ENCODE measurements around the gene RP9. TPM values are rescaled to one million over a fixed set of nuclear protein-coding genes. Genes with fewer than 3 reads are reported as not detected.
A peak's percentile ranks its signal among the peaks of the same experiment; 100 is the strongest.

RP9 gene
- total RNA-seq, 1 donor = 6.5 TPM

GRCh38 chr7:33061282-33061937 lies 47.8 kb downstream of the RP9 start:
- TF ChIP-seq CTCF (IDR thresholded peaks at IDR 0.05; ENCODE audit: extremely low read depth, low read depth, low read length) = no peak
- peaks cover 12% of the 10 kb centered on the region for H3K4me1 ChIP-seq (ENCODE audit: insufficient read depth, low read length)
- no peaks in the 10 kb centered on the region for H3K36me3 ChIP-seq (ENCODE audit: insufficient read depth, low read length)
- no peak overlapping the region for H2AFZ ChIP-seq (ENCODE audit: low read length)
- H3K27ac ChIP-seq (ENCODE audit: low read depth, low read length) = peak overlapping the region; percentile 71
- H4K20me1 ChIP-seq (ENCODE audit: insufficient read depth, low read length) = peaks cover 15% of the 10 kb centered on the region
- peaks cover 3% of the 10 kb centered on the region for H3K9me3 ChIP-seq (ENCODE audit: low read depth, low read length)
- H3K27me3 ChIP-seq (ENCODE audit: insufficient read depth, low read length) = no peaks in the 10 kb centered on the region
- H3K4me2 ChIP-seq (ENCODE audit: insufficient read depth, low read length) = peak overlapping the region; percentile 88
- no peak for DNase-seq (ENCODE audit: insufficient read length, low spot score, missing footprints)
- peak overlapping the region; percentile 93 for H3K4me3 ChIP-seq (ENCODE audit: insufficient read depth, low read length)
- H3K79me2 ChIP-seq (ENCODE audit: insufficient read depth, low read length) = peaks cover 58% of the 10 kb centered on the region

- Histone ChIP-seq H3K4me1 (ENCODE audit: insufficient read depth, low read length) (peaks cover 12% of the 10 kb centered on the region), H3K79me2 (ENCODE audit: insufficient read depth, low read length) (peaks cover 74% of the 10 kb centered on the region), H3K9me3 (ENCODE audit: low read depth, low read length) (no peaks in the 10 kb centered on the region), H3K4me2 (ENCODE audit: insufficient read depth, low read length) (no peak overlapping the region), H3K4me3 (ENCODE audit: insufficient read depth, low read length) (no peak overlapping the region), H3K27ac (ENCODE audit: low read depth, low read length) (no peak overlapping the region), H4K20me1 (ENCODE audit: insufficient read depth, low read length) (peaks cover 15% of the 10 kb centered on the region), H2AFZ (ENCODE audit: low read length) (no peak overlapping the region), H3K36me3 (ENCODE audit: insufficient read depth, low read length) (no peaks in the 10 kb centered on the region), H3K27me3 (ENCODE audit: insufficient read depth, low read length) (no peaks in the 10 kb centered on the region)
- TF ChIP-seq CTCF (IDR thresholded peaks at IDR 0.05; ENCODE audit: extremely low read depth, low read depth, low read length) = no peak
- DNase-seq (ENCODE audit: insufficient read length, low spot score, missing footprints) = no peak
Observed at GRCh38 chr7:33059635-33060034, 49.6 kb downstream of the RP9 start.

- Histone ChIP-seq H3K4me1 (ENCODE audit: insufficient read depth, low read length) (peaks cover 2% of the 10 kb centered on the region), H3K27ac (ENCODE audit: low read depth, low read length) (no peak overlapping the region), H3K4me3 (ENCODE audit: insufficient read depth, low read length) (no peak overlapping the region), H4K20me1 (ENCODE audit: insufficient read depth, low read length) (peaks cover 3% of the 10 kb centered on the region), H3K79me2 (ENCODE audit: insufficient read depth, low read length) (peaks cover 93% of the 10 kb centered on the region), H2AFZ (ENCODE audit: low read length) (no peak overlapping the region), H3K27me3 (ENCODE audit: insufficient read depth, low read length) (no peaks in the 10 kb centered on the region), H3K4me2 (ENCODE audit: insufficient read depth, low read length) (no peak overlapping the region), H3K9me3 (ENCODE audit: low read depth, low read length) (no peaks in the 10 kb centered on the region), H3K36me3 (ENCODE audit: insufficient read depth, low read length) (no peaks in the 10 kb centered on the region)
- TF ChIP-seq CTCF (IDR thresholded peaks at IDR 0.05; ENCODE audit: extremely low read depth, low read depth, low read length) = no peak
- DNase-seq (ENCODE audit: insufficient read length, low spot score, missing footprints) = no peak
Observed at GRCh38 chr7:33055158-33055557, 54.0 kb downstream of the RP9 start.

- H3K4me2 ChIP-seq (ENCODE audit: insufficient read depth, low read length) = no peak overlapping the region
- no peak overlapping the region for H2AFZ ChIP-seq (ENCODE audit: low read length)
- no peaks in the 10 kb centered on the region for H3K36me3 ChIP-seq (ENCODE audit: insufficient read depth, low read length)
- H4K20me1 ChIP-seq (ENCODE audit: insufficient read depth, low read length) = peaks cover 7% of the 10 kb centered on the region
- no peaks in the 10 kb centered on the region for H3K9me3 ChIP-seq (ENCODE audit: low read depth, low read length)
- H3K4me1 ChIP-seq (ENCODE audit: insufficient read depth, low read length) = peaks cover 2% of the 10 kb centered on the region
- no peak overlapping the region for H3K4me3 ChIP-seq (ENCODE audit: insufficient read depth, low read length)
- H3K27me3 ChIP-seq (ENCODE audit: insufficient read depth, low read length) = no peaks in the 10 kb centered on the region
- TF ChIP-seq CTCF (IDR thresholded peaks at IDR 0.05; ENCODE audit: extremely low read depth, low read depth, low read length) = no peak
- H3K27ac ChIP-seq (ENCODE audit: low read depth, low read length) = peak overlapping the region; percentile 24
- H3K79me2 ChIP-seq (ENCODE audit: insufficient read depth, low read length) = peaks cover 91% of the 10 kb centered on the region
- DNase-seq (ENCODE audit: insufficient read length, low spot score, missing footprints) = peak; percentile 79
Observed at GRCh38 chr7:33054261-33054964, 54.8 kb downstream of the RP9 start.

Data from osteoblast (primary cell).